ENCODE data around the gene TUBB1.

- TF ChIP-seq, protein P1, sequence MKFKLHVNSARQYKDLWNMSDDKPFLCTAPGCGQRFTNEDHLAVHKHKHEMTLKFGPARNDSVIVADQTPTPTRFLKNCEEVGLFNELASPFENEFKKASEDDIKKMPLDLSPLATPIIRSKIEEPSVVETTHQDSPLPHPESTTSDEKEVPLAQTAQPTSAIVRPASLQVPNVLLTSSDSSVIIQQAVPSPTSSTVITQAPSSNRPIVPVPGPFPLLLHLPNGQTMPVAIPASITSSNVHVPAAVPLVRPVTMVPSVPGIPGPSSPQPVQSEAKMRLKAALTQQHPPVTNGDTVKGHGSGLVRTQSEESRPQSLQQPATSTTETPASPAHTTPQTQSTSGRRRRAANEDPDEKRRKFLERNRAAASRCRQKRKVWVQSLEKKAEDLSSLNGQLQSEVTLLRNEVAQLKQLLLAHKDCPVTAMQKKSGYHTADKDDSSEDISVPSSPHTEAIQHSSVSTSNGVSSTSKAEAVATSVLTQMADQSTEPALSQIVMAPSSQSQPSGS (CRISPR knock-in tag; IDR thresholded peaks at IDR 0.05) = no peak
- no peak for TF ChIP-seq ZNF776 (CRISPR knock-in tag; IDR thresholded peaks at IDR 0.05)
Observed at GRCh38 chr20:59031564-59032022, 12.4 kb downstream of the TUBB1 start.
